ENCODE results near the gene RASGEF1C.

The RASGEF1C gene

DNA sequence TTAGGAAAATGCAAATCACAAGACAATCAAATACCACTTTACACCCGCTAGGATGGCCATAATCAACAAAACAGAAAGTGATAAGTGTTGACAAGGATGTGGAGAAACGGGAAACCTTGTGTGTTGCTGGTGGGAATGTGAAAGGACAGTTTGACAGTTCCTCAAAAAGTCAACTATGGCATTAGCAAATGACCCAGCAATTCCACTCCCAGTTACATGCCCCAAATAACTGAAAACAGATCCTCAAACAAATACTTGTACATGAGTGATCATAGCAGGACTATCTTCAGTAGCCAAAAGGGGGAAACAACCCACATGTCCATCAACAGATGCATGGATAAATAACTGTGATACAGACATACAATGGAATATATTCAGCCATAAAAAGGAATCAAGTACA, 21.2 kb downstream of the RASGEF1C start:
- DNase-seq (ENCODE audit: low read depth) = no peak
- in situ Hi-C loops (cut with HindIII; ENCODE audit: low sequenced_read_pairs) = no loop called here
- no peak for TF ChIP-seq CTCF (IDR thresholded peaks at IDR 0.05; ENCODE audit: low read depth, low read length, missing control alignments)
- no peak overlapping the region for H3K4me3 ChIP-seq (ENCODE audit: low read depth, low read length)

- TF ChIP-seq CTCF (IDR thresholded peaks at IDR 0.05; ENCODE audit: low read depth, low read length, missing control alignments) = no peak
- DNase-seq (ENCODE audit: low read depth) = no peak
- H3K4me3 ChIP-seq (ENCODE audit: low read depth, low read length) = no peak overlapping the region
- in situ Hi-C loops (cut with HindIII; ENCODE audit: low sequenced_read_pairs) = no loop called here
These were observed 28.2 kb downstream of the RASGEF1C start for GRCh38 chr5:180180846-180181245.

DNA sequence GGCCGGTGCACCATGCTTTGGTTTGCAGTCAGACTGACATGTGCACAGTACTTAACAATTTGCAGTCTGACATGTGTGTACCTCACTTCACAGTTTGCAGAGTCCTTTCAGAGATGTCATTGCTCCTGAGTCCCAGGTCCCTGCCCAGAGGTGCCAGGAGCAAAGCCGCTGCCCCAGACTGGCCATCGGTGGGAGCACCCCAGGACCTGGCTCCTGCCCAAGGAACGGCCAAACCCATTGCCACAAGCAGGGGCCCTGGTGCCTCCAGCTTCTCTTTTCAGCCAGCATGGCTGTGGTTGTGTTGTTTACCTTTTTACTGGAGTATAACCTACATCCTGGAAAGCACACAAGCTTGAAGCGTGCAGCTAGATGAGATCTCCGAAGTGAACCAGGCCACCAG, 28.6 kb downstream of the RASGEF1C start:
- in situ Hi-C loops (cut with HindIII; ENCODE audit: low sequenced_read_pairs) = no loop called here
- H3K4me3 ChIP-seq (ENCODE audit: low read depth, low read length) = no peak overlapping the region
- no peak for DNase-seq (ENCODE audit: low read depth)
- no peak for TF ChIP-seq CTCF (IDR thresholded peaks at IDR 0.05; ENCODE audit: low read depth, low read length, missing control alignments)

DNA sequence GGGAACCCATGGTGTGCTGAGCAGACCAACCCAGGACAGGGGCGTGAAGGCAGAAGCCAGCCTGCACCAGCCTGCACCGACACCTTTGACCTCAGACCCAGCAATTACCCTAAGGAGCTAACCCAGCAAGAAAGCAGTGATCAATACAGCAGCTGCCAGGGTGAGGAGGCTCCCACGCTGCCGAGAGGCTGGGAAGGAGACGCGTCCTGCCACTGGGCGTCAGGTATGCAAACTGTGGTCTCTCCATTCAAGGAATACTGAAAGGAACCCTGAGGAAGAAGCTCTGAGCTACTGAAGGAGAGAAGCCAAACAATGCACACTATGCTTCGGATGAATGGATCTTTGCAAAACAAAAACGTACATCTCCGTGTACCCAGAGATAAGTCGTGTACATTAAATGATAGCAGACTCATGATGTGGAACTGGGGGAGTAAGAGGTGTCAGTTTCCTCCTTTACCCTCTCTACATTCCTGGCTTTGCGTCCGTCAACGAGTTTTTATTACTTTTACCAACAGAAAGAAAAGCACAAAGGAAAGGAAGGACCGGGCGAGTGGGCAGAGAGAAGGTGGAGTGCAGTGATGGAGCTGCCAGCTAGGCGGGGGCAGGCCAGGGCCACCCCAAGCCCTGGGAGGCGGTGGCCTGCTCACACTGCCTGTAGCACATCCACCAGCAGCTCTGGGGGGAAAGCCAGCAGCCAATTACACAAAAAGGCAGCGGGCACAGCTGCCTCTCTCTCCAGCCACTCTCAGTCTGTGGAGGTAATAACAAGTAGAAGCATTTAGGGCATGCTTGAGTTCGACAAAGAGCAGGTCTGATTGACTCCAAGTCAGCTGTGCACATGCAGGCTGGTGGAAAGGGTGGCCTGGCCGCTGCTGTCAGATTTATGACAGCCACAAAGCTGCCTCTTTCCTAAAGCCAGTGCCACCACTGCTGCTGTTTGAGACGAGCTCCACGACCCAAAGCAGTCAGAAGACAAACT, 29.3 kb downstream of the RASGEF1C start:
- H3K4me3 ChIP-seq (ENCODE audit: low read depth, low read length) = no peak overlapping the region
- in situ Hi-C loops (cut with HindIII; ENCODE audit: low sequenced_read_pairs) = no loop called here
- no peak for DNase-seq (ENCODE audit: low read depth)
- no peak for TF ChIP-seq CTCF (IDR thresholded peaks at IDR 0.05; ENCODE audit: low read depth, low read length, missing control alignments)

- no peak for DNase-seq (ENCODE audit: low read depth)
- in situ Hi-C loops (cut with HindIII; ENCODE audit: low sequenced_read_pairs) = no loop called here
- TF ChIP-seq CTCF (IDR thresholded peaks at IDR 0.05; ENCODE audit: low read depth, low read length, missing control alignments) = no peak
- no peak overlapping the region for H3K4me3 ChIP-seq (ENCODE audit: low read depth, low read length)
These were observed 30.2 kb downstream of the RASGEF1C start for GRCh38 chr5:180178531-180179441.

- in situ Hi-C loops (cut with HindIII; ENCODE audit: low sequenced_read_pairs) = no loop called here
- no peak for DNase-seq (ENCODE audit: low read depth)
- TF ChIP-seq CTCF (IDR thresholded peaks at IDR 0.05; ENCODE audit: low read depth, low read length, missing control alignments) = no peak
- no peak overlapping the region for H3K4me3 ChIP-seq (ENCODE audit: low read depth, low read length)
These were observed 32.8 kb downstream of the RASGEF1C start for GRCh38 chr5:180176191-180176590.

Measured in astrocyte of the cerebellum (primary cell).